Activated CD4-positive, alpha-beta T cell treated with anti-CD3 and anti-CD28 coated beads, Interleukin-2, amount 10 ng/mL, durations not matched to agents 7 days and 5 days (primary cell): Measurements from ENCODE around the gene SAMD15. TPM values are rescaled to one million over a fixed set of nuclear protein-coding genes. Genes with fewer than 3 reads are reported as not detected.
A peak's percentile ranks its signal among the peaks of the same experiment; 100 is the strongest.
"Not testable (repeated sequence)": the region's sequence is repeated elsewhere in the genome, so short reads cannot be mapped to it uniquely, and the experiment has no call there.

Source experiments
- CTCF ChIA-PET: fragments of 350-600 bp; sonication (Branson Sonifier 250); formaldehyde crosslinking; loops from one replicate; lab custom pipeline; 2021; ENCODE audit warnings: antibody characterized with exemption; lab: Charles Lee
- POLR2A ChIA-PET: fragments of 350-600 bp; sonication (Branson Sonifier 250); formaldehyde crosslinking; loops from one replicate; lab custom pipeline; 2021; ENCODE audit warnings: antibody characterized with exemption; lab: Charles Lee
- DNase-seq: peaks from one replicate; pipeline ENCODE4 v3.0.0-alpha.2; 2020
- H3K27ac Mint-ChIP-seq: one replicate; pipeline ENCODE4 v1.8.0; 2021; ENCODE audit warnings: mild to moderate bottlenecking, moderate library complexity, mixed read lengths
- H3K27me3 Mint-ChIP-seq: one replicate; pipeline ENCODE4 v1.8.0; 2021; ENCODE audit warnings: mixed read lengths
- H3K36me3 Mint-ChIP-seq: one replicate; pipeline ENCODE4 v1.8.0; 2021; ENCODE audit warnings: low read depth, mixed read lengths
- H3K4me1 Mint-ChIP-seq: one replicate; pipeline ENCODE4 v1.8.0; 2021; ENCODE audit warnings: mixed read lengths
- H3K4me3 Mint-ChIP-seq: one replicate; pipeline ENCODE4 v1.8.0; 2021; ENCODE audit warnings: mild to moderate bottlenecking, moderate library complexity, mixed read lengths
- H3K9me3 Mint-ChIP-seq: one replicate; pipeline ENCODE4 v1.8.0; 2021; ENCODE audit warnings: mixed read lengths
- total RNA-seq, 2 experiments: library from RNA; stranded (reverse); gene quantifications; one replicate each; pipeline ENCODE4 v1.2.3, GENCODE V29; 2021

SAMD15 gene
- total RNA-seq, 2 experiments from 2014 or later: 0.10 to 0.27 TPM

DNA sequence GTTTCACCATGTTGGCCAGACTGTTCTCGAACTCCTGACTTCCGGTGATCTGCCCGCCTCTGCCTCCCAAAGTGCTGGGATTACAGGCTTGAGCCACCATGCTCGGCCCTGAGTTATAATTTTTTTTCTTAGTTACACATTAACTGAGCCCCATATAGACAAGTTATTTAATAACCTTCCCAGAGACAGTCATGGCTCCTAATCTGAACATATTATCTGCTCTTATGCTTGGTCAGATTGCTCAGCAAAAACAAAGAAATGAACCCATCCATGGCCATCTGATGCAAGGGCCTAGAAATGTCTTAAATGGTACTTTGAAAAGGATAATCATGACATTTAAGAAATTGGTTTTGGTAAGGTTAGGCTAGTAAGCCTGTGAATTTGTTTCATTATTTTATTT is 13.0 kb downstream of the SAMD15 start:
- DNase-seq: no peak
- H3K27ac Mint-ChIP-seq: no peak overlapping the region
- no peaks in the 10 kb centered on the region for H3K9me3 Mint-ChIP-seq
- H3K27me3 Mint-ChIP-seq: no peaks in the 10 kb centered on the region
- H3K36me3 Mint-ChIP-seq: no peaks in the 10 kb centered on the region
- CTCF ChIA-PET: interaction anchor here (0.5 to 1.2 kb wide), 2 partner anchors 11 to 24 kb away, joined by 3 to 7 read pairs; no protein-coding TSS in a partner anchor
- H3K4me1 Mint-ChIP-seq: no peaks in the 10 kb centered on the region
- POLR2A ChIA-PET: no interaction called here
- no peak overlapping the region for H3K4me3 Mint-ChIP-seq

DNA sequence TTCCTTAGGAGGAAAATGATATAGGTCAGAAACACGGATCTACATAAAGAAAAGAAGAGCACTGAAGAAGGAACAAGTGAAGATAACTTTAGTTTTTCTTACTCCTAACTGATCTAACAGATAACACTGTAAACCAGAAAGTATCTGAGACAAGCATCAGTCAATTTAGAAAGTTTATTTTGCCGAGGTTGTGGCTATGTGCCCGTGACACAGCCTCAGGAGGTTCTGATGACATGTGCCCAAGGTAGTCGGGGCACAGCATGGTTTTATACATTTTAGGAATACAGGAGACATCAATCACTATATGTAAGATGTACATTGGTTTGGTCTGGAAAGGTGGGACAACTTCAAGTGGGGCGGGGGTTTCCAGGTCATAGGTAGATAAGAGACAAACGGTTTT is 23.0 kb downstream of the SAMD15 start:
- Mint-ChIP-seq H3K27me3 (peaks cover 4% of the 10 kb centered on the region), H3K9me3 (no peaks in the 10 kb centered on the region), H3K4me1 (no peaks in the 10 kb centered on the region), H3K4me3 (no peak overlapping the region), H3K36me3 (peaks cover 3% of the 10 kb centered on the region), H3K27ac (no peak overlapping the region)
- POLR2A ChIA-PET: no interaction called here
- CTCF ChIA-PET: no interaction called here
- DNase-seq: no peak

DNA sequence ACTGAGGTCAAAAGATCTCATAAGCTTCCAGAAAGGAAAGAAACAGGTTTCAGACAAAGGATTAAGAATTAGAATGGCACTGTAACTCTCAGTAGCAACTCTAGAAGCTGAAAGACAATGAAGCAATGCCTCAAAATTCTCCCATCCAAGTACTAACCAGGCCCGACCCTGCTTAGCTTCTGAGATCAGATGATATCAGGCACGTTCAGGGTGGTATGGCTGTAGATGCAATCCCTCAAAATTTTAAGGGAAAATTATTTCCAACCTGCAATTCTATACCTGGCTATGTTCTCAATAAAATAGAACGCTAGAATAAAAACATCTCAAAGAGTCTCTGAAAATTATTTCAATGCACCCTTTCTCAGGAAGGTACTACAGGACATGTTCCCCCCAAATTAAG is 26.6 kb downstream of the SAMD15 start:
- peaks cover 3% of the 10 kb centered on the region for H3K36me3 Mint-ChIP-seq
- H3K27me3 Mint-ChIP-seq: peaks cover 4% of the 10 kb centered on the region
- H3K9me3 Mint-ChIP-seq: no peaks in the 10 kb centered on the region
- H3K4me1 Mint-ChIP-seq: peaks cover 13% of the 10 kb centered on the region
- no peak overlapping the region for H3K27ac Mint-ChIP-seq
- H3K4me3 Mint-ChIP-seq: no peak overlapping the region
- no peak for DNase-seq
- ChIA-PET POLR2A (interaction anchor here (0.5 kb wide), 1 partner anchor 18 kb away, joined by 3 read pairs; no protein-coding TSS in a partner anchor), CTCF (interaction anchor here (1.1 kb wide), 1 partner anchor 11 kb away, joined by 3 read pairs; no protein-coding TSS in a partner anchor)

DNA sequence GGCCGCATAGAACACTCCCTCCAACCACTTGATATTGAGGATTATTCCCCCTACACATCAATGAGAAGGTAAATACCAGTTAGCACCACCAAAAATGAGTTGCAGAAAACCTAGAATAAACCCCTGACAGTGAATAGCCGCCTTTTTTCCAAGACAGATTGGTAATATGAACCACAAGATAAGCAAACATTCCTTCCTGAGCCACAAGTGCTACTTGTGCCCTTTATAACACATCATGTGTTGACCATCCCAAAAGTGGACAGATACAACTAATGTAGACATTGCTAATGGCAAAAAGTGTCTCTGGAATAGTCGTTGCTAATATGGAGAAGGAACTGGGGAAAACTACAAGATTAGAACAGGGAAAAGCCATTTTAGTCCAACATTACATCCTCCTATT is 28.9 kb downstream of the SAMD15 start:
- H3K4me1 Mint-ChIP-seq: peaks cover 13% of the 10 kb centered on the region
- POLR2A ChIA-PET: no interaction called here
- H3K4me3 Mint-ChIP-seq: no peak overlapping the region

DNA sequence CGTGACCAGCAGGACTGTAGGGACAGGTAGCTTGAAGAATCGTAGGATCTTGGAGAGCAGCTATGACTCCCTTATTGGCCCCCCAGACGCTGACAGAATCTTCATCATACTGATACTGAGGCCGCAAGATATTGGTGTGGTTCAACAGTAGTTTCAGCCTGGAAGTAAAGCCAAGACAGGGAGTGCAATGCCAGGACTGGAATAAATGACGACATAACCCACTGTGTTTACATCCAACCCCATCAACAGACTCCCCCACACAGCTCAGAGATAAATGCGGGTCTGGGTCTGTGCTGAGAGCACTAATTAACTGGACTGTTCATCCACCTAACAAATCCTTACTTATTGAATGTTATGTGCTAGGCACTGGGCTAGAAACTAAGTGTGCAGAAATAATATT is 29.5 kb downstream of the SAMD15 start:
- H3K9me3 Mint-ChIP-seq: no peaks in the 10 kb centered on the region
- no peak for DNase-seq
- H3K36me3 Mint-ChIP-seq: no peaks in the 10 kb centered on the region
- no peak overlapping the region for H3K27ac Mint-ChIP-seq
- POLR2A ChIA-PET: no interaction called here
- H3K27me3 Mint-ChIP-seq: no peaks in the 10 kb centered on the region
- CTCF ChIA-PET: interaction anchor here (0.7 kb wide), 1 partner anchor 299 kb away, joined by 3 read pairs; no protein-coding TSS in a partner anchor
- H3K4me3 Mint-ChIP-seq: no peak overlapping the region
- peaks cover 13% of the 10 kb centered on the region for H3K4me1 Mint-ChIP-seq

More for the DNA sequence above, 28.9 kb downstream of the SAMD15 start:
- H3K36me3 Mint-ChIP-seq: no peaks in the 10 kb centered on the region
- no peaks in the 10 kb centered on the region for H3K9me3 Mint-ChIP-seq
- DNase-seq: no peak
- CTCF ChIA-PET: interaction anchor here (0.6 to 0.7 kb wide), 2 partner anchors 299 to 325 kb away, joined by 3 read pairs; no protein-coding TSS in a partner anchor
- no peak overlapping the region for H3K27ac Mint-ChIP-seq
- no peaks in the 10 kb centered on the region for H3K27me3 Mint-ChIP-seq

DNA sequence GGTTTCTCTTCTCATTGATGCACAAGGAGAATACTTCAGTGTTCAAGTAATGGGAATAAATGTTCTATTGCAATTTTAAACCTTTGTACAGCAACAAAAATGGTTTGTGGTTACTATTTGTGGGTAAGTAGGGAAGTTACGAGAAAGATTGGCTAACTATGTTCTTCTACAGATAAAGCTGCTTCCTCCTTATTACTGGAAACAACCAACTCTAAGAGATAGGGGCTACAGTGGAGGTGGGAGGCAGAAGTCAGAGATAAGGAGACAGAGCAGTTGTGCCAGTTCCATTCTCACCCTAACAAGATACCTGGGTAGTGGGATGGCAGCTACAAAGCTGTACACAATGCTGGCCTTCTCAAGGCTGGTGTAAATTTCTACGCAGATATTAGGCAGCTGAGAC is 30.0 kb downstream of the SAMD15 start:
- Mint-ChIP-seq H3K4me3 (no peak overlapping the region), H3K27me3 (no peaks in the 10 kb centered on the region), H3K36me3 (no peaks in the 10 kb centered on the region), H3K27ac (no peak overlapping the region), H3K9me3 (no peaks in the 10 kb centered on the region), H3K4me1 (peaks cover 13% of the 10 kb centered on the region)
- ChIA-PET CTCF (no interaction called here), POLR2A (no interaction called here)
- no peak for DNase-seq

DNA sequence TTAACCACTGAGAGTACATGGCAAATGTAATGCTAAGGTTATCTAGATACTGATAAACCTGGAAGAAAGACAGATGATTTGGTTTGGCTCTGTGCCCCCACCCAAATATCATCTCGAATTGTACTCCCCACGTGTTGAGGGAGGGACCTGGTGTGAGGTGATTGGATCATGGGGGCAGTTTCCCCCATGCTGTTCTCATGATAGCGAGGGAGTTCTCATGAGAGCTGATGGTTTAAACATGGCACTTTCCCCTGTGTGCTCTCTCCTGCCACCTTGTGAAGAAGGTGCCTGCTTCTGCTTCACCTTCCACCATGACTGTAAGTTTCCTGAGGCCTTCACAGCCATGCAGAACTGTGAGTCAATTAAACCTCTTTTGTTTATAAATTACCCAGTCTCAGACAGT is 32.0 kb downstream of the SAMD15 start:
- Mint-ChIP-seq H3K36me3 (no peaks in the 10 kb centered on the region), H3K27ac (no peak overlapping the region), H3K4me1 (peaks cover 13% of the 10 kb centered on the region), H3K4me3 (no peak overlapping the region), H3K27me3 (no peaks in the 10 kb centered on the region), H3K9me3 (no peaks in the 10 kb centered on the region)
- peak; percentile 6 for DNase-seq
- ChIA-PET POLR2A (no interaction called here), CTCF (no interaction called here)

DNA sequence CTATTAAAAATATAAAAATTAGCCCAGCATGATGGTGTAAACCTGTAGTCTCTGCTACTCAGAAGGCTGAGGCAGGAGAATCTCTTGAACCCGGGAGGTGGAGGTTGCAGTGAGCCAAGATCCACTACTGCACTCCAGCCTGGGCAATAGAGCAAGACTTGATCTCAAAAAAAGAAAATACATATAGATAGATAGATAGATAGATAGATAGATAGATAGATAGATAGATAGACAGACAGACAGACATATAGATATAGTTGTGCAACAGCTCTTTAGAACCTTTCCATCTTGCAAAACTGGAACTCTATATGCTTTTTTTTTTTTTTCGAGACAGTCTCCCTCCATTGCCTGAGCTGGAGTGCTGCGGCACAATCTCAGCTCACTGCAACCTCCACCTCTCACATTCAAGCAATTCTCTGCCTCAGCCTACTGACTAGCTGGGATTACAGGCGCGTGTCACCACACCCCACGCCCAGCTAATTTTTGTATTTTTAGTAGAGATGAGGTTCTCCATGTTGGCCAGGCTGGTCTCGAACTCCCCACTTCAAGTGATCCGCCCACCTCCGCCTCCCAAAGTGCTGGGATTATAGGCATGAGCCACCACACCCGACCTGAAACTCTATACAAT is 38.3 kb downstream of the SAMD15 start:
- ChIA-PET CTCF (interaction anchor here (0.6 kb wide), 1 partner anchor 335 kb away, joined by 3 read pairs; no protein-coding TSS in a partner anchor), POLR2A (interaction anchor here (0.7 kb wide), 1 partner anchor 138 kb away, joined by 3 read pairs; no protein-coding TSS in a partner anchor)
- DNase-seq, H3K36me3 Mint-ChIP-seq, H3K4me3 Mint-ChIP-seq, H3K27ac Mint-ChIP-seq, H3K27me3 Mint-ChIP-seq, H3K4me1 Mint-ChIP-seq, H3K9me3 Mint-ChIP-seq: not testable (repeated sequence)

DNA sequence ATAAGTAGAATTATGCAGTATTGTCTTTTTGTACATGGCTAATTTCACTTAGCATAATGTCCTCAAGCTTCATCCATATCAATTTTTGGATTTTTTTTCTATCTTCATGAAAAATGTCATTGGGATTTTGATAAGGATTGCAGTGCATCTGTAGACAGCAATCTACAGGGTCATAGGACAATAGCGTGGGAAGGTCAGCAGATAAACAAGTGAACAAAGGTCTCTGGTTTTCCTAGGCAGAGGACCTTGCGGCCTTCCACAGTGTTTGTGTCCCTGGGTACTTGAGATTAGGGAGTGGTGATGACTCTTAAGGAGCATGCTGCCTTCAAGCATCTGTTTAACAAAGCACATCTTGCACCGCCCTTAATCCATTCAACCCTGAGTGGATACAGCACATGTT is 38.9 kb downstream of the SAMD15 start:
- H3K4me3 Mint-ChIP-seq, H3K4me1 Mint-ChIP-seq, H3K9me3 Mint-ChIP-seq, POLR2A ChIA-PET, H3K27ac Mint-ChIP-seq, DNase-seq, H3K27me3 Mint-ChIP-seq: not testable (repeated sequence)
- CTCF ChIA-PET: interaction anchor here (0.6 kb wide), 1 partner anchor 335 kb away, joined by 3 read pairs; no protein-coding TSS in a partner anchor
- peaks cover 14% of the 10 kb centered on the region for H3K36me3 Mint-ChIP-seq

DNA sequence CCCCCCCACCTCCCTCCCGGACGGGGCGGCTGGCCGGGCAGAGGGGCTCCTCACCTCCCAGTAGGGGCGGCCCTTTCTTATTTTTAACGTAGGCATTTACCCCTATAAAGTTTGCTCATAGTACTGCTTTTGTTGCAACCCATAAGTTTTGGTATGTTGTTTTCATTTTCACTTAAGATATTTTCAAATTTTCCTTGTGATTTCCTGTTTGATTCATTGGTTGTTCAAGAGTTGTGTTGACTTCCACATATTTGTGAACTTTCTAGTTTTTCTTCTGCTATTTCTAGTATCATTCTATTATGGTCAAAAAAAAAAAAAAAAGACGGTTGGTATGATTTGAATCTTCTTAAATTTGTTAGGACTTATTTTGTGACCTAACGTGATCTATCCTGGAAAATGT is 39.7 kb downstream of the SAMD15 start:
- Mint-ChIP-seq H3K36me3 (peaks cover 21% of the 10 kb centered on the region), H3K27me3 (peaks cover 3% of the 10 kb centered on the region), H3K9me3 (peaks cover 6% of the 10 kb centered on the region), H3K4me3 (no peak overlapping the region), H3K4me1 (no peaks in the 10 kb centered on the region), H3K27ac (no peak overlapping the region)
- ChIA-PET CTCF (no interaction called here), POLR2A (no interaction called here)
- DNase-seq: no peak

DNA sequence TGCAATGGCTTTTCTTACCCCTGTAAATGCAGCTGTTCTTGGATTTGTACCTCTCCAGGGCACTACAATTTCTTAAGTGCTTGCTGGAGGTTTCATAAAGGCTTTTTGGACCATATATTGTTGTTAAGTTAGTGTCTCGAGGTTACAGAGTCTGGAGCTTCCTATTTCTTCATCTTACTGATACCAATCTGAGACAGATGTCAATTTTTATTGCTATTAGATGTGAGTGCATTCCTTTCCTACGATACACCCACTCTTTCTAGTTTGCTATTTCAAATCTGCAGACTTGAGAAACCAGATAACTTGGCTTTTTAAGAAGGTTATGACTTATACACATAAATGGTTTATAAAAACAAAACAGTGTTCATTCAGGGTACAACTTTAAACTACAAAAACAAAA is 44.0 kb downstream of the SAMD15 start:
- H3K4me1 Mint-ChIP-seq: no peaks in the 10 kb centered on the region

DNA sequence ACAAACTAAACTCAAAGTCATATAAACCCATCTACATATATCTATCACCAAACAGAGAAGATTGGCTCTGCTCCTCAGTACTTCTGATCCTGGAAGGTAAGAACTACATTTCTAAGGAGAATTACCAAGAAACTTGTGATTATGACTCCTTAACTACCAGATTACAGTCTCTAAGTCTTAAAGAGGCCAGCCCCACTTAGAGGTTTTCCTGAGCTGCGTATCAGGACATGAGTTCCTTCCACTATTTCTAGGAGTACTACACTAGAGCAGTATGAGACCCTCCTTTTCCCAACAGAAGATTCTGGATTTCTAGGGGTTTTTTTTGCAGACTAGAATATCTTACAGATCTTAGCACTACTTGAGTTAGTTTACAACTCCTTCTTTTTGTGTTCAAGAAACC is 46.2 kb downstream of the SAMD15 start, which contains the start of gene NOXRED1:
TSS of gene NOXRED1 (minus strand) at position 101 of the 400 bp plus-strand sequence. CDS start 634 bp downstream, outside the sequence.
- H3K27me3 Mint-ChIP-seq: peaks cover 3% of the 10 kb centered on the region
- H3K4me1 Mint-ChIP-seq: no peaks in the 10 kb centered on the region
- ChIA-PET CTCF (no interaction called here), POLR2A (no interaction called here)
- no peak within 1 kb of the TSS for H3K4me3 Mint-ChIP-seq
- H3K9me3 Mint-ChIP-seq: peaks cover 6% of the 10 kb centered on the region
- peaks cover 63% of the 10 kb centered on the region for H3K36me3 Mint-ChIP-seq
- no peak for DNase-seq
- no peak within 1 kb of the TSS for H3K27ac Mint-ChIP-seq

More for the DNA sequence above, 44.0 kb downstream of the SAMD15 start:
- peaks cover 6% of the 10 kb centered on the region for H3K9me3 Mint-ChIP-seq
- H3K27ac Mint-ChIP-seq: no peak overlapping the region
- no peak overlapping the region for H3K4me3 Mint-ChIP-seq
- no peak for DNase-seq
- CTCF ChIA-PET: no interaction called here
- peaks cover 3% of the 10 kb centered on the region for H3K27me3 Mint-ChIP-seq
- H3K36me3 Mint-ChIP-seq: peaks cover 49% of the 10 kb centered on the region
- POLR2A ChIA-PET: interaction anchor here (0.7 kb wide), 1 partner anchor 18 kb away, joined by 3 read pairs; no protein-coding TSS in a partner anchor

DNA sequence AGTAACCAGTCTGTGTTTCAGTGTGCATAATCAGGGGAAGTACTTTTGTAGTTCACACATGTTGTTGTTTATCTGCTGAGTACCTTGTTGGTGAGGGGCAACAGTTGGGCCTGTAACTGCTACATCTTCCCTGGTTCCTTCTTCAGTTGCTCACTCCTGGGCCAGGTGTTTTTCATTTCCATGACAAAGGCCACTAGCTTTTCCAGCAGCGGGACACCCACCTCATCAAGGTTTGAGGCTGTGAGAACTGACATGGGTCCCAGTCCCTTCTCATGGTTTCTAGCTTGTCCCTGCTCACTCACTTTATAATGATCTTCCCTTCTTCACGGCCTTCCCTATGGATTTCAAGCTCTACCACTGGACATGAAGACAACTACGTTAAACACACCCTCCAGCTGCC is 47.7 kb downstream of the SAMD15 start:
- peaks cover 3% of the 10 kb centered on the region for H3K9me3 Mint-ChIP-seq
- no peaks in the 10 kb centered on the region for H3K27me3 Mint-ChIP-seq
- DNase-seq: no peak
- H3K36me3 Mint-ChIP-seq: peaks cover 64% of the 10 kb centered on the region
- ChIA-PET POLR2A (no interaction called here), CTCF (no interaction called here)
- no peaks in the 10 kb centered on the region for H3K4me1 Mint-ChIP-seq
- no peak overlapping the region for H3K27ac Mint-ChIP-seq
- H3K4me3 Mint-ChIP-seq: no peak overlapping the region
